Cardiac ventricle fibroblast (primary cell): ENCODE measurements around the gene TMPRSS6. TPM values are rescaled to one million over a fixed set of nuclear protein-coding genes. Genes with fewer than 3 reads are reported as not detected.

Experiments
- total RNA-seq: library from RNA; depleted of rRNA; stranded (reverse); fragments of >200 nt; gene quantifications from 2 replicates; pipeline ENCODE4 v1.2.3, GENCODE V29; 2015

Gene TMPRSS6
- not detected in 2 replicates for total RNA-seq

DNA sequence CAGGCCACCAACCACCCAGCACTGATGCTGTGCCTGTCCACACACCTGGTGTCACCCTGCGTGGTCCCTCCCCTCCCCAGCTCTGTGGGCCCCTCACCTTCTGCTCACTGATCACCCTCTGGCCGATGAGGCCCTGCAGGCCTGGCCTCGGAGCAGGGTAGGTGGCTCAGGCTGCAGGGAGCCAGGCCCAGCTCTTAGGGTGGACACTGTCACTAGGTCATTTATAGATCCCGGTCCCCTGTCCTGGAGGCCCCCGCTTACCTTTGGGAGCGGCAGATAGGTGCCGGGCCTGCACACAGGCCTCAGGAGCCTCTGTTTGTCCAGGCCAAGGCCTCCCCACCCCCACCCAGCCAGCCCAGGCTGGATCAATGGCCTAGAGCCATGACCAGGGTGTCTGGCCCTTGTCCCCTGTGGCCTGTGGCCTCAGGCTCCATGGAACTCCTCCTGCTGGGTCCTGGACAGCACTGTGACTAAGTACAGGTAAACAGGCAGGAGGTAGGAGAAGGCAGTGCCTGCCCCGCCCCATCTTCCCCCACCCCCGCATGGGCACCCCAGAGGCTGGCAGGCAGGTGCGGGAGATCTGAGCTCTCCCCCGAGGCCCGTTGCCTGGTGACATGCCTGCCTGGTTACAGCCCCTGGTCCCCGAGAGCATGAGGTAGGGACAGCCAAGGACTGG lies at the start of gene TMPRSS6:
Gene TMPRSS6, minus strand, starts transcription at position 472 of the 676 bp plus-strand sequence. CDS start 6,296 bp downstream, outside the sequence.

GRCh38 chr22:37051391-37052385 lies 57.8 kb downstream of the TMPRSS6 start, which contains the start of gene KCTD17:
Gene KCTD17, plus strand, starts transcription at chr22:37051742. Its CDS starts 19 bp downstream, at chr22:37051761.

GRCh38 chr22:37019309-37020191 lies 90.0 kb downstream of the TMPRSS6 start, which contains the start of the genes MPST and TST:
Gene MPST, plus strand, starts transcription at chr22:37019742. Its CDS starts 95 bp downstream, at chr22:37019837.
Gene TST, minus strand, starts transcription at chr22:37019447. Its CDS starts 715 bp downstream, at chr22:37018732.

Other genes with a start within 250 kb of the TMPRSS6 start
- not detected in 2 replicates for gene NCF4, start 248.7 kb downstream of the TMPRSS6 start, total RNA-seq
- 0.05 and 0.19 TPM in 2 replicates for gene CSF2RB, start 196.1 kb downstream of the TMPRSS6 start, total RNA-seq
- gene TST, start 90.3 kb downstream of the TMPRSS6 start, total RNA-seq = 24.2 and 34.3 TPM in 2 replicates
- gene MPST, start 90.0 kb downstream of the TMPRSS6 start, total RNA-seq = 75.2 and 85.1 TPM in 2 replicates
- gene KCTD17, start 58.0 kb downstream of the TMPRSS6 start, total RNA-seq = 13.9 and 23.8 TPM in 2 replicates
- 0.19 and 1.5 TPM in 2 replicates for gene IL2RB, start 40.2 kb upstream of the TMPRSS6 start, total RNA-seq
- gene C1QTNF6, start 78.5 kb upstream of the TMPRSS6 start, total RNA-seq = 35.8 and 35.9 TPM in 2 replicates
- gene SSTR3, start 102.8 kb upstream of the TMPRSS6 start, total RNA-seq = not detected in 2 replicates
- gene RAC2, start 134.6 kb upstream of the TMPRSS6 start, total RNA-seq = 54.1 and 55.0 TPM in 2 replicates
- 0.06 TPM in 1 of 2 replicates, not detected in the other for gene CYTH4, start 172.8 kb upstream of the TMPRSS6 start, total RNA-seq